Thyroid gland (tissue), 4 donors: ENCODE measurements around the gene GDF15. TPM values are rescaled to one million over a fixed set of nuclear protein-coding genes. Genes with fewer than 3 reads are reported as not detected.

Source experiments
- DNase-seq, 2 donors: peaks; one replicate each; pipeline ENCODE4 v3.0.0-alpha.2; 2019
- H3K27ac ChIP-seq, 3 donors: fragments of 200-600 bp; sonication (generic); 1 replicate in 2 of 3; 2 replicates in 1 of 3; pipeline ENCODE4 v1.5.1; 2016 to 2019; ENCODE audit warnings: mild to moderate bottlenecking in 1 of 3, moderate library complexity in 1 of 3
- H3K27me3 ChIP-seq: fragments of 200-600 bp; sonication (generic); one replicate; pipeline ENCODE4 v1.5.1; 2019
- H3K36me3 ChIP-seq, 2 donors: fragments of 200-600 bp; sonication (generic); one replicate each; pipeline ENCODE4 v1.5.1; 2016 to 2019
- H3K4me1 ChIP-seq, 2 donors: fragments of 200-600 bp; sonication (generic); one replicate each; pipeline ENCODE4 v1.5.1; 2017 to 2019
- H3K4me3 ChIP-seq, 3 donors: fragments of 200-600 bp; sonication (generic); replicated peaks in 1 of 3; 1 replicate in 2 of 3; 2 replicates in 1 of 3; pipeline ENCODE4 v1.5.1; 2016; ENCODE audit warnings: mild to moderate bottlenecking in 1 of 3
- H3K9me3 ChIP-seq: fragments of 200-600 bp; sonication (generic); one replicate; pipeline ENCODE4 v1.5.1; 2017
- CTCF ChIP-seq, 6 experiments: fragments of 200-600 bp in 3 of 6; fragments of 450-650 bp in 3 of 6; sonication (generic) in 3 of 6; IDR thresholded peaks; one replicate each; pipeline ENCODE4 v1.5.1; 2016 to 2019; ENCODE audit warnings: antibody characterized with exemption in 6 of 6, mild to moderate bottlenecking in 2 of 6, inconsistent platforms in 1 of 6, moderate library complexity in 1 of 6
- POLR2A ChIP-seq, 2 donors: fragments of 450-650 bp; IDR thresholded peaks; one replicate each; pipeline ENCODE4 v1.6.1; 2017; ENCODE audit warnings: antibody characterized with exemption in 2 of 2, mild to moderate bottlenecking in 2 of 2, moderate library complexity in 1 of 2
- WGBS, 2 donors: methylation state at CpG; one replicate each; pipeline ENCODE4 v1.1.5; 2017; 5-methylcytosine and 5-hydroxymethylcytosine counted together
- intact Hi-C: fragments of 100-400 bp; cut with DNase I; formaldehyde crosslinking; loops from one replicate; pipeline ENCODE4 v1.15.1; 2023
- microRNA-seq: library from miRNA; unstranded; fragments of <30 nt; microRNA quantifications from one replicate; pipeline ENCODE4, GENCODE V29; 2016
- small RNA-seq: library from RNA; depleted of rRNA; stranded (forward); fragments of <200 nt; gene quantifications from one replicate; pipeline ENCODE3, GENCODE V24; 2016
- total RNA-seq, 4 donors: library from RNA; depleted of rRNA; stranded (reverse); fragments of >200 nt; gene quantifications; one replicate each; pipeline ENCODE4 v1.2.3, GENCODE V29; 2016

The GDF15 gene
- total RNA-seq, 4 donors from 2014 or later, result 3.7 to 9.9 (median 5.1) TPM; not detected in 1

GRCh38 chr19:18436671-18437490 lies 50.9 kb downstream of the GDF15 start:
- WGBS, 2 donors, result 31 to 37% methylated on average over 25 to 30 of the region's 67 CpGs
- H3K36me3 ChIP-seq, result no peaks in the 10 kb centered on the region
- no peaks in the 10 kb centered on the region for H3K27me3 ChIP-seq
- peak in 1 of 6 experiments; percentile 11 for TF ChIP-seq CTCF (IDR thresholded peaks at IDR 0.05)
- no peak for TF ChIP-seq POLR2A (IDR thresholded peaks at IDR 0.05)
- H3K27ac ChIP-seq, result peak overlapping the region in 1 of 3 donors; percentile 63
- H3K4me3 ChIP-seq, result peak overlapping the region in 1 of 3 donors; percentile 54
- peak; percentile 82 to 86 for DNase-seq
- peaks cover 17 to 28% of the 10 kb centered on the region in 2 donors for H3K4me1 ChIP-seq
- H3K9me3 ChIP-seq, result no peaks in the 10 kb centered on the region
- intact Hi-C loops, result no loop called here

GRCh38 chr19:18437491-18438330 lies 51.8 kb downstream of the GDF15 start, which contains the start of gene ISYNA1:
Gene ISYNA1, minus strand, starts transcription at chr19:18438133. Its CDS starts 154 bp downstream, at chr19:18437979.
- Histone ChIP-seq H3K27ac (peak within 1 kb of the TSS; percentile 26 to 63 (median 50)), H3K4me3 (peak within 1 kb of the TSS in 2 of 3 donors; percentile 12 to 54), H3K27me3 (no peaks in the 10 kb centered on the region), H3K36me3 (no peaks in the 10 kb centered on the region), H3K4me1 (peaks cover 17 to 28% of the 10 kb centered on the region in 2 donors), H3K9me3 (no peaks in the 10 kb centered on the region)
- peak in 1 of 6 experiments; percentile 4 for TF ChIP-seq CTCF (IDR thresholded peaks at IDR 0.05)
- TF ChIP-seq POLR2A (IDR thresholded peaks at IDR 0.05), result no peak
- DNase-seq, result peak; percentile 59 to 72
- intact Hi-C loops, result no loop called here
- 1 to 2% methylated on average over 9 to 26 of the region's 99 CpGs for WGBS, 2 donors

- 29 to 51% methylated on average over 9 to 16 of the region's 24 CpGs for WGBS, 2 donors
- Histone ChIP-seq H3K9me3 (no peaks in the 10 kb centered on the region), H3K27ac (peak overlapping the region in 2 of 3 donors; percentile 50 to 63), H3K27me3 (no peaks in the 10 kb centered on the region), H3K4me3 (peak overlapping the region in 1 of 3 donors; percentile 54), H3K36me3 (peaks cover 3 to 5% of the 10 kb centered on the region in 2 donors), H3K4me1 (peaks cover 17 to 22% of the 10 kb centered on the region in 2 donors)
- DNase-seq, result no peak
- no peak for TF ChIP-seq CTCF (IDR thresholded peaks at IDR 0.05)
- no peak for TF ChIP-seq POLR2A (IDR thresholded peaks at IDR 0.05)
- intact Hi-C loops, result no loop called here
Measured at GRCh38 chr19:18438331-18439024, 52.5 kb downstream of the GDF15 start.

Small RNA genes lying within 50 kb of the gene (microRNA-seq; reads per million reads assigned to microRNA genes)
- gene MIR3189, result not detected

Small RNA genes lying within 50 kb of the gene (small RNA-seq; reads per million reads assigned to genes)
- not detected for gene MIR3189

Other genes starting within 250 kb of the GDF15 start
- gene PIK3R2, start 233.0 kb upstream of the GDF15 start, total RNA-seq, result 10 to 100 TPM; 14.4 to 33.0 (median 19.8) TPM
- gene IFI30, start 212.3 kb upstream of the GDF15 start, total RNA-seq, result 10 to 100 TPM; 36.3 to 58.4 (median 40.1) TPM
- 10 to 100 TPM in 3 of 4 donors, 1 to 10 TPM in 1; 4.7 to 57.7 (median 29.3) TPM for gene MPV17L2, start 192.9 kb upstream of the GDF15 start, total RNA-seq
- 1 to 10 TPM in 2 of 4 donors, under 1 TPM in 1, not detected in 1; 0.40 to 2.5 (median 2.0) TPM for gene RAB3A, start 182.1 kb upstream of the GDF15 start, total RNA-seq
- gene PDE4C, start 159.7 kb upstream of the GDF15 start, total RNA-seq, result 1 to 10 TPM in 1 of 4 donors, under 1 TPM in 2, not detected in 1; 0.27 to 1.4 (median 0.92) TPM
- gene IQCN, start 111.7 kb upstream of the GDF15 start, total RNA-seq, result 10 to 100 TPM in 1 of 4 donors, 1 to 10 TPM in 3; 5.7 to 17.0 (median 8.9) TPM
- gene JUND, start 104.5 kb upstream of the GDF15 start, total RNA-seq, result 100 to 1,000 TPM; 193 to 394 (median 316) TPM
- gene LSM4, start 63.1 kb upstream of the GDF15 start, total RNA-seq, result 100 to 1,000 TPM in 2 of 4 donors, 10 to 100 TPM in 2; 55.2 to 203 (median 140) TPM
- gene PGPEP1, start 45.6 kb upstream of the GDF15 start, total RNA-seq, result 10 to 100 TPM; 23.5 to 44.0 (median 27.9) TPM
- gene LRRC25, start 11.5 kb downstream of the GDF15 start, total RNA-seq, result 1 to 10 TPM; 1.1 to 7.1 (median 2.2) TPM
- gene SSBP4, start 33.2 kb downstream of the GDF15 start, total RNA-seq, result 10 to 100 TPM; 40.5 to 75.6 (median 56.1) TPM
- 10 to 100 TPM; 12.7 to 24.2 (median 22.9) TPM for gene ISYNA1, start 52.0 kb downstream of the GDF15 start, total RNA-seq
- 10 to 100 TPM; 10.8 to 31.0 (median 11.5) TPM for gene ELL, start 135.9 kb downstream of the GDF15 start, total RNA-seq
- gene FKBP8, start 157.4 kb downstream of the GDF15 start, total RNA-seq, result 100 to 1,000 TPM; 238 to 394 (median 314) TPM
- gene KXD1, start 171.7 kb downstream of the GDF15 start, total RNA-seq, result 100 to 1,000 TPM in 2 of 4 donors, 10 to 100 TPM in 2; 98.1 to 117 (median 103) TPM
- gene UBA52, start 185.7 kb downstream of the GDF15 start, total RNA-seq, result 100 to 1,000 TPM; 395 to 726 (median 521) TPM
- 100 to 1,000 TPM in 2 of 4 donors, 10 to 100 TPM in 2; 57.4 to 137 (median 101) TPM for gene REX1BD, start 202.6 kb downstream of the GDF15 start, total RNA-seq
- gene CRLF1, start 220.6 kb downstream of the GDF15 start, total RNA-seq, result 100 to 1,000 TPM in 2 of 4 donors, 10 to 100 TPM in 2; 87.2 to 140 (median 101) TPM
- gene TMEM59L, start 226.7 kb downstream of the GDF15 start, total RNA-seq, result 1 to 10 TPM; 1.3 to 3.1 (median 2.3) TPM